Ovary (tissue), 9 donors: ENCODE results near the gene PROKR2. TPM values are rescaled to one million over a fixed set of nuclear protein-coding genes. Genes with fewer than 3 reads are reported as not detected.

Experiments used
- DNase-seq, 5 donors: peaks; one replicate each; pipeline ENCODE4 v3.0.0-alpha.2; 2019 to 2020
- H3K27ac ChIP-seq, 2 donors: fragments of 200-600 bp; one replicate each; pipeline versions ENCODE4 v1.5.1 to v1.8.0; 2019 to 2022
- H3K27me3 ChIP-seq: fragments of 200-600 bp; one replicate; pipeline ENCODE4 v1.8.0; 2022
- H3K36me3 ChIP-seq: fragments of 200-600 bp; sonication (generic); one replicate; pipeline ENCODE4 v1.5.1; 2019
- H3K4me1 ChIP-seq: one replicate; pipeline ENCODE4 v1.8.1; 2013; ENCODE audit warnings: mild to moderate bottlenecking, moderate library complexity; ENCODE audit not compliant: insufficient read depth
- H3K4me3 ChIP-seq: fragments of 200-600 bp; sonication (generic); one replicate; pipeline ENCODE4 v1.5.1; 2017
- H3K9me3 ChIP-seq, 2 donors: fragments of 200-600 bp in 1 of 2; sonication (generic) in 1 of 2; one replicate each; pipeline versions ENCODE4 v1.5.1 to v1.8.1; 2013 to 2019; ENCODE audit warnings: mild to moderate bottlenecking in 1 of 2, moderate library complexity in 1 of 2
- CTCF ChIP-seq, 3 donors: fragments of 450-650 bp in 2 of 3; fragments of 200-600 bp in 1 of 3; IDR thresholded peaks; one replicate each; pipeline versions ENCODE4 v1.5.1 to v1.8.0; 2016 to 2022; ENCODE audit warnings: antibody characterized with exemption in 3 of 3, mild to moderate bottlenecking in 1 of 3
- EP300 ChIP-seq: sonication (generic); formaldehyde crosslinking; IDR thresholded peaks from one replicate; pipeline ENCODE4 v1.6.1; 2017; ENCODE audit warnings: antibody characterized with exemption
- POLR2A ChIP-seq: fragments of 450-650 bp; IDR thresholded peaks from one replicate; pipeline ENCODE4 v1.6.1; 2017; ENCODE audit warnings: antibody characterized with exemption, mild to moderate bottlenecking, moderate library complexity
- WGBS, 3 donors: extraction: QIAGEN DNeasy Blood & Tissue Kit in 1 of 3; methylation state at CpG; one replicate each; pipeline versions ENCODE4 v1.1.5 to v1.1.7; 2013 to 2017; 5-methylcytosine and 5-hydroxymethylcytosine counted together
- intact Hi-C, 4 donors: fragments of 100-400 bp; cut with DNase I; formaldehyde crosslinking; loops; one replicate each; pipeline versions ENCODE4 v1.11.0 to v1.15.1; 2022 to 2023
- polyA plus RNA-seq, 2 donors: library from polyadenylated mRNA; stranded (reverse); fragments of 200-250 nt in 1 of 2; fragments of 350-450 nt in 1 of 2; fragmentation: Illumina TruSeq in 1 of 2; extraction: RNeasy Lipid Tissue Mini Kit (QIAGEN cat#74804) in 1 of 2; gene quantifications; one replicate each; pipeline ENCODE4 v1.2.3, GENCODE V29; 2013 to 2014
- total RNA-seq, 7 donors: library from RNA; depleted of rRNA in 2 of 7; stranded (reverse); fragments of >200 nt in 2 of 7; fragmentation: NEBNext Ultra II Directional in 3 of 7; extraction: Animal tissue kit (Norgen Biotek cat#: 25700) in 3 of 7; gene quantifications; one replicate each; pipeline versions ENCODE4 v1.1.0 to v1.2.4, GENCODE V29; 2016 to 2023
- donor health status: DM: no; HTN: no; CAD: no; lungs with moderate emphysema.
- donor health status: DM: no; HTN: no; CAD: no.
- donor health status: Bipolar disorder and iron deficiency.
- donor health status: DM: yes; HTN: yes; CAD: no.
- donor health status: DM: no; HTN: no; CAD: no.
- donor health status: DM: yes; HTN: yes; CAD: no.

The PROKR2 gene
- total and polyA plus RNA-seq, 9 donors = not detected

- no peak overlapping the region for H3K4me3 ChIP-seq
- TF ChIP-seq POLR2A (no peak), EP300 (no peak), CTCF (IDR thresholded peaks at IDR 0.05) (no peak)
- 62 to 79% (median 71%) methylated on average over 5 of the region's 5 CpGs for WGBS, 3 donors
- H3K27me3 ChIP-seq = no peaks in the 10 kb centered on the region
- H3K36me3 ChIP-seq = no peaks in the 10 kb centered on the region
- intact Hi-C loops = no loop called here
- H3K9me3 ChIP-seq = no peaks in the 10 kb centered on the region
- no peak overlapping the region for H3K27ac ChIP-seq
- H3K4me1 ChIP-seq = no peaks in the 10 kb centered on the region
- no peak for DNase-seq
Measured at GRCh38 chr20:5312518-5312917, 4.2 kb downstream of the PROKR2 start.

GRCh38 chr20:5309971-5310370 is 6.8 kb downstream of the PROKR2 start:
- Histone ChIP-seq H3K27me3 (no peaks in the 10 kb centered on the region), H3K4me1 (no peaks in the 10 kb centered on the region), H3K9me3 (no peaks in the 10 kb centered on the region), H3K36me3 (no peaks in the 10 kb centered on the region), H3K27ac (no peak overlapping the region), H3K4me3 (no peak overlapping the region)
- 78 to 91% (median 88%) methylated on average over 1 of the region's 1 CpG for WGBS, 3 donors
- no peak for DNase-seq
- no peak for TF ChIP-seq POLR2A
- TF ChIP-seq EP300 = no peak
- no peak for TF ChIP-seq CTCF (IDR thresholded peaks at IDR 0.05)
- intact Hi-C loops = no loop called here

DNA sequence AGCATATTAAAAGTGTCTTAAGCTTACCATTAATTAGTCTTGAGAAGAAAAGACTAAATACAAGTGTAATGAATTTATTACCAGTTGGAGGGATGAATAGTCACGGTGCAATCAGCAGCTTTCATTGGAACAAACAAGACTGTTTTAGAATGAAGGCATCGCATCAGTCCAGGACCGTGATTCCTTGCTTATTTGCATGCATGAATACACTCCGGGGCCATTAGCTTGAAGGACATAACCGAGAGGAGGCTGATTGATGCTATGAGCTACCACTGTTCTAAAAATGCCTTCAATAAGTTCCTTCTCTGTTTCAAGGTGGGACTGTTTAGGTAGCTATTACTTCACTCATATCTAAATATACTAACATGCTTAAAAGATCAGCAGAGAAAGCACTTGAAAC is 17.9 kb downstream of the PROKR2 start:
- TF ChIP-seq CTCF (IDR thresholded peaks at IDR 0.05) = no peak
- TF ChIP-seq POLR2A = no peak
- no peak for TF ChIP-seq EP300
- 65 to 78% (median 74%) methylated on average over 5 of the region's 5 CpGs for WGBS, 3 donors
- intact Hi-C loops = no loop called here
- no peak for DNase-seq
- Histone ChIP-seq H3K4me3 (no peak overlapping the region), H3K27me3 (no peaks in the 10 kb centered on the region), H3K27ac (no peak overlapping the region), H3K36me3 (no peaks in the 10 kb centered on the region), H3K9me3 (no peaks in the 10 kb centered on the region), H3K4me1 (no peaks in the 10 kb centered on the region)

DNA sequence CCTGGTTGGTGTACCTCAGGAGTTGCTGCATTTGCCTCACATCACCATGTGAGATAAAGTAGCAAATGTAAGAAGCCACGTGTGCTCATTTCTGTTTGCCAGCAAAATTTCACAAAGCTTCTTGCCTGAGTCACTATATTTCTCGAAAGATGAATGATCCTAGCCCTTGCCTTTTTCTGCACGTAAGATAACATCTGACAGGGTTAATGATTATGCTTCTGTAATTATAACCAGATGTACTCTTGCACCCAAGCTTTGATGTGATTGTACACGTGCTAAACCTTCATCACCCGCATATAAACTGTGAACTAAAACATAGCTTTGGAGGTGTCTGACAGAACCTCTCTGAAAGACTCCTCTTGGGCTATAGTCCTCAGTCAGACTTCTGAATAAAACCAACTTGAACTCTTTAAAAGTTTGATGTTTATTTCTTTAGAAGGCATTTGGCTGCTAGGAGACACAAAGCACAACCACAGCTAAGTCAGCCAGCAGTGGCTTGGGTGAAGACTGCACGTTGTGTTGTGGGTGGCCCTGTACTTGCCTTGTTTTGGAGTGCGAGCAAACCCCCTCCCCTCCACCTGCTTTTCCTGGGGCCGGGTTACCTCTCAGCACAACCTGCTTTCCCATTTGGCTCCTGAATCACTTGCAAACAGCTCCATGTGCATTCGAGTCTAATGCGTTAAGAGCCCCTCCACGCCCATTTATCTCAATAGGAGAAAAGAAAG is 19.3 kb downstream of the PROKR2 start:
- no peak overlapping the region for H3K27ac ChIP-seq
- H3K36me3 ChIP-seq = no peaks in the 10 kb centered on the region
- TF ChIP-seq POLR2A = no peak
- H3K4me3 ChIP-seq = no peak overlapping the region
- intact Hi-C loops = no loop called here
- 17 to 19% (median 18%) methylated on average over 11 of the region's 11 CpGs for WGBS, 3 donors
- H3K27me3 ChIP-seq = no peaks in the 10 kb centered on the region
- no peaks in the 10 kb centered on the region for H3K9me3 ChIP-seq
- DNase-seq = no peak
- no peaks in the 10 kb centered on the region for H3K4me1 ChIP-seq

DNA sequence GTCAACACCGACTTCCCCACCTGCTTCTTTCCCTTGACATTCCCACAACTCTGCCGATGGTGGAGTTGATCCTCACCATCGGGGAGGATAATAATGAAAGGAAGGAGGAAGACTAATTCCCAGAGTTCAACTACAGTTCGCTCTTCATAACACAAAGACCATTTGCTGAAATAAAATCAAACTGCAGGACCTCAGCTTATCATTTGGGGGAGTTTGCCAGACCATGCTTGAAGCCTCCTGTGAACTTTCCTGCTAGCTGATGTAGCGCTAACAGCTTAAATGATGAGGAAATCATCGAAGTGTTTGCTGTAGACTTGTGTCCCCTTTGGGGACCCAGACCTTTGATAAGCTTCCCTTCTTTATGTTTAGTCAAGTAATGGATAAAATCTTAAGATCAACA is 26.2 kb downstream of the PROKR2 start:
- intact Hi-C loops = no loop called here
- H3K27ac ChIP-seq = no peak overlapping the region
- H3K4me3 ChIP-seq = no peak overlapping the region
- 62 to 73% (median 71%) methylated on average over 6 of the region's 6 CpGs for WGBS, 3 donors
- no peaks in the 10 kb centered on the region for H3K9me3 ChIP-seq
- H3K27me3 ChIP-seq = no peaks in the 10 kb centered on the region
- H3K4me1 ChIP-seq = no peaks in the 10 kb centered on the region
- no peak for TF ChIP-seq EP300
- no peak for TF ChIP-seq POLR2A
- TF ChIP-seq CTCF (IDR thresholded peaks at IDR 0.05) = no peak
- H3K36me3 ChIP-seq = no peaks in the 10 kb centered on the region
- no peak for DNase-seq
